BE2C (cell line): Measurements from ENCODE around the gene RABL3. TPM values are rescaled to one million over a fixed set of nuclear protein-coding genes. Genes with fewer than 3 reads are reported as not detected.
A peak's percentile ranks its signal among the peaks of the same experiment; 100 is the strongest.
"Not testable (repeated sequence)": the region's sequence is repeated elsewhere in the genome, so short reads cannot be mapped to it uniquely, and the experiment has no call there.

ENCODE experiments used
- DNase-seq: peaks from one replicate; pipeline ENCODE4 v3.0.0-alpha.2; 2020
- H3K27me3 ChIP-seq: fragments of 250-450 bp; sonication (Bioruptor Pico); 2 replicates; pipeline ENCODE4 v1.5.1; 2020; ENCODE audit warnings: mild to moderate bottlenecking
- H3K36me3 ChIP-seq: fragments of 250-450 bp; sonication (Bioruptor Pico); 2 replicates; pipeline ENCODE4 v1.5.1; 2020; ENCODE audit warnings: mild to moderate bottlenecking
- H3K4me1 ChIP-seq: fragments of 250-450 bp; sonication (Bioruptor Pico); 2 replicates; pipeline ENCODE4 v1.5.1; 2020
- H3K4me3 ChIP-seq: 2 replicates; pipeline ENCODE4 v1.5.1; 2011; ENCODE audit warnings: low read depth, low read length
- H3K9me3 ChIP-seq: fragments of 250-450 bp; sonication (Bioruptor Pico); 2 replicates; pipeline ENCODE4 v1.5.1; 2020
- polyA plus RNA-seq: library from polyadenylated mRNA; unstranded; fragments of >200 nt; gene quantifications from one replicate; pipeline ENCODE4 v1.2.1, GENCODE V29; 2012; ENCODE audit warnings: low read depth, missing spikeins; ENCODE audit not compliant: insufficient read length, insufficient read depth
- TF ChIP-seq, protein P1 (sequence below): IDR thresholded peaks from 2 replicates; pipeline ENCODE4 v1.5.1; 2012; ENCODE audit warnings: mild to moderate bottlenecking, low read depth, low read length

The RABL3 gene, protein sequence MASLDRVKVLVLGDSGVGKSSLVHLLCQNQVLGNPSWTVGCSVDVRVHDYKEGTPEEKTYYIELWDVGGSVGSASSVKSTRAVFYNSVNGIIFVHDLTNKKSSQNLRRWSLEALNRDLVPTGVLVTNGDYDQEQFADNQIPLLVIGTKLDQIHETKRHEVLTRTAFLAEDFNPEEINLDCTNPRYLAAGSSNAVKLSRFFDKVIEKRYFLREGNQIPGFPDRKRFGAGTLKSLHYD
- polyA plus RNA-seq: 15.8 TPM

DNA sequence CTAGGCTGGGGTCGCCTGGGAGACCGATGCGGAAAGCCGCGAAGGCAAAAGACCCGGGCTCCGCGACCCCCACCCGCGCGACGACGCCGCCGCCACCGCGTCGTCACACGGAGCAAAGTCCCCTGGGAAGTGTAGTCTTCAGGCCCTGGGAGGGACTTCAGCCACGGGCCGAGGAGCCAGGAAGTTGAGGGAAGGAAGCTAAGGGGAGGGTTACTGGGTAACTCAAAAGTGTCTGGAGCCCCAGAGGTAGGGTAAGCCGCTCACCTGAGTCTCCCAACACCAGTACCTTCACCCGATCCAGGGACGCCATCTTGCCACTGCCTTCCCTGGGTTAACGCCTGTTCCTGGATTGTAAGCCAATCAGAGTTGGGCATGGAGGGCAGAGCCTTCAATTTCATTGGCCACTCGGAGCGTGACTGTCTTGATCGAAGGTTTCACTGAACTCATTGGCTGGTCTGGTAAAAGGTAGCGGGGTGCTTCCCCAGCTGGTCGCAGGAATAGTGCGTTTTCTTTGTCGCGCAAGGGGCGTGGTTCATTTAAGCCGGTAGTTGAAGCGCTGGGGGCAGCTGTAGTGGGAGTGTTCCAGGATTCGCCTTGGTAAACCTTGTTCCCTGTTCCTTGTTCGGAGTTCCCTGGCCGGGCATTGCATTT is at the start of gene RABL3, which contains the start of gene GTF2E1:
TSS of gene RABL3 (minus strand) at position 319 of the 651 bp plus-strand sequence. CDS start at position 310, 9 bp downstream.
TSS of gene GTF2E1 (plus strand) at position 547 of the 651 bp plus-strand sequence. CDS start 7,809 bp downstream, outside the sequence.
- peak; percentile 95 for DNase-seq
- no peaks in the 10 kb centered on the region for H3K27me3 ChIP-seq
- no peaks in the 10 kb centered on the region for H3K9me3 ChIP-seq
- H3K4me3 ChIP-seq: peak within 1 kb of the TSS; percentile 97
- TF ChIP-seq, protein P1, sequence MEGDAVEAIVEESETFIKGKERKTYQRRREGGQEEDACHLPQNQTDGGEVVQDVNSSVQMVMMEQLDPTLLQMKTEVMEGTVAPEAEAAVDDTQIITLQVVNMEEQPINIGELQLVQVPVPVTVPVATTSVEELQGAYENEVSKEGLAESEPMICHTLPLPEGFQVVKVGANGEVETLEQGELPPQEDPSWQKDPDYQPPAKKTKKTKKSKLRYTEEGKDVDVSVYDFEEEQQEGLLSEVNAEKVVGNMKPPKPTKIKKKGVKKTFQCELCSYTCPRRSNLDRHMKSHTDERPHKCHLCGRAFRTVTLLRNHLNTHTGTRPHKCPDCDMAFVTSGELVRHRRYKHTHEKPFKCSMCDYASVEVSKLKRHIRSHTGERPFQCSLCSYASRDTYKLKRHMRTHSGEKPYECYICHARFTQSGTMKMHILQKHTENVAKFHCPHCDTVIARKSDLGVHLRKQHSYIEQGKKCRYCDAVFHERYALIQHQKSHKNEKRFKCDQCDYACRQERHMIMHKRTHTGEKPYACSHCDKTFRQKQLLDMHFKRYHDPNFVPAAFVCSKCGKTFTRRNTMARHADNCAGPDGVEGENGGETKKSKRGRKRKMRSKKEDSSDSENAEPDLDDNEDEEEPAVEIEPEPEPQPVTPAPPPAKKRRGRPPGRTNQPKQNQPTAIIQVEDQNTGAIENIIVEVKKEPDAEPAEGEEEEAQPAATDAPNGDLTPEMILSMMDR: no peak
- H3K4me1 ChIP-seq: peaks cover 3% of the 10 kb centered on the region; the same call in 1 of the 2 replicates
- H3K36me3 ChIP-seq: peaks cover 10% of the 10 kb centered on the region; the same call in 1 of the 2 replicates

DNA sequence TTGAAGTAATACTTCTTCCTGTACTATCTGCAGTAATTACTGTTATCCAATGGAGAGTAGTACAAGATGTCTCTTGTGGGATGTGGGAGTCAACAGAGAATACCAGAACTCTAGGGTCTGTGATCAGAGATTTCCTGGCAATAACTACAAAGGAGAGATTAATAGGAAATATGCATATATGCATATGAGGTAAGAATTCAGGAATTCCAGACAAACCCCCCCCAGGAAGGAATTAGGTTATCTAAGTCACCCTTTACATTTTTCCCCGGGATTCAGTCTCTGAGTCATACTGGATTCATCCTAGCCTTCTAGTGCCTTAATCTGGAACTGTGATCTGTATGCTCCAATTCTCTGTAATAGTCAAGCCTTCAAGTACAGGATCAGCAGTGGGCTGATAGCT is 49.6 kb upstream of the RABL3 start:
- H3K4me1 ChIP-seq: peaks cover 3% of the 10 kb centered on the region; the same call in 1 of the 2 replicates

DNA sequence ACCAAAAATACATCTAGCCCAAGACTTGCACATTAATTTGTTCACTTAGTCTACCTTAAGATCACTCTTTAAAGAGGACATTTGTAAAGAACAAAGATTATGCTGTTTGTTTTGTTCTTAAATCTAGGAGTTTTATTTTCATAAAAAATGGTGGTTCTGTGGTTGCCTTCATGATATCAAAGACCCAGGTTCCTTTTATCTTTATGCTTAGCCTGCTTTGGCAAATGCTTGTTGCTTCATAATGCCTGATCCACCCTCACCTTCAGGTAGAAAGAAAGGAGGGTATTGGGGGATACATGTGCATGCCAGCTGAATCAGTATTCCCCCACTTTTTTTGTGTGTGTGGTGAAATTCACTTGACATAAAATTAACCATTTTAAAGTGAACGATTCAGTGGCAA is 48.7 kb upstream of the RABL3 start:
- H3K9me3 ChIP-seq: no peaks in the 10 kb centered on the region
- no peaks in the 10 kb centered on the region for H3K27me3 ChIP-seq
- TF ChIP-seq, protein P1: no peak
- H3K4me3 ChIP-seq: no peak overlapping the region
- no peaks in the 10 kb centered on the region for H3K36me3 ChIP-seq
- H3K4me1 ChIP-seq: peaks cover 3% of the 10 kb centered on the region; the same call in 1 of the 2 replicates
- DNase-seq: no peak

More for the DNA sequence above, 49.6 kb upstream of the RABL3 start:
- TF ChIP-seq, protein P1: no peak
- no peaks in the 10 kb centered on the region for H3K9me3 ChIP-seq
- H3K27me3 ChIP-seq: no peaks in the 10 kb centered on the region
- H3K4me3 ChIP-seq: no peak overlapping the region
- no peak for DNase-seq
- H3K36me3 ChIP-seq: no peaks in the 10 kb centered on the region

DNA sequence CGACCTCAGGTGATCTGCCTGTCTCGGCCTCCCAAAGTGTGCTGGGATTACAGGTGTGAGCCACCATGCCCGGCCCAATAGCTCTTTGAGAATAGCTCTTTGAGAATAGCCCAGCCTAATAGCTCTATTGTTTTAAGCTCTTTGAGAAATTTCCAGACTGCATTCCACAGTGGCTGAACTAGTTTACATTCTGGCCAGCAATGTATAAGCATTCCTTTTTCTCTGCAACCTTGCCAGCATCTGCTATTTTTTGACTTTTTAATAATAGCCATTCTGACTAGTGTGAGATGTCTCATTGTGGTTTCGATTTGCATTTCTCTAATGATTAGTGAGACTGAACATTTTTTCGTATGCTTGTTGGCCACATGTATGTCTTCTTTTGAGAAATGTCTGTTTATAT is 43.5 kb upstream of the RABL3 start:
- not testable (repeated sequence) for H3K9me3 ChIP-seq, H3K27me3 ChIP-seq, DNase-seq, H3K4me3 ChIP-seq, H3K4me1 ChIP-seq, H3K36me3 ChIP-seq

DNA sequence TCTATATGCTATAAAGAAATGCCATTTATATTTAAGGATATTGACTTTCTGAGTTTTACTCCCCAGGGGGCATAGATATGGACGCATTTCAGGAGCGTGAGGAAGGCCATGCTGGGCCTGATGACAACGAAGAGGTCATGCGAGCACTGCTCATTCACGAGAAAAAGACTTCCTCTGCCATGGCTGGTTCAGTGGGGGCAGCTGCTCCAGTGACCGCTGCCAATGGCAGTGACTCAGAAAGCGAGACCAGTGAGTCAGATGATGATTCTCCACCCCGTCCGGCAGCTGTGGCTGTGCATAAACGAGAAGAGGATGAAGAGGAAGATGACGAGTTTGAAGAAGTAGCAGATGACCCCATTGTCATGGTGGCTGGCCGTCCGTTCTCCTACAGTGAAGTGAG is 38.7 kb upstream of the RABL3 start:
- DNase-seq: no peak
- H3K36me3 ChIP-seq: peaks cover 2% of the 10 kb centered on the region; the same call in 1 of the 2 replicates
- TF ChIP-seq, protein P1: no peak

DNA sequence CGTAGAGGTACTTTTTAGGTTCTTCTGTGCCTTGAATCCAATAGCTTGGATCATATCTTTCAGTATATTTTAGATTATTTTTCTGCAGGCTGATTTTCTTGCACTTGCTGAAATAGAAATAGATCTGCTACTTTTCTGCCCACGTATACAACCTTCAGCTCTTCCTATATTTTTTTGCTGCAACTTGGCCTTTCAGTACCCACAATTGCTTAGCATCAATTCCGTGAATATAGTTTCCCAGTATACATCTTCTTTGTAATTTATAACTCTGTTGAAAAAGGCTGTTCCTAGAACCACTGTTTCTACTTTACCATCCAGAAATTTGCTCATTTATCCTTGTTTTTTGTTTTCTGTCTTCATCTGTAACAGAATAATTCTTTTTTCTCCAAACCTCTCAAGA is 36.5 kb upstream of the RABL3 start:
- Histone ChIP-seq H3K36me3 (peaks cover 5% of the 10 kb centered on the region; the same call in 1 of the 2 replicates), H3K4me3 (no peak overlapping the region)
- no peak for DNase-seq

More for the DNA sequence above, 38.7 kb upstream of the RABL3 start:
- Histone ChIP-seq H3K4me1 (no peaks in the 10 kb centered on the region), H3K27me3 (no peaks in the 10 kb centered on the region), H3K9me3 (no peaks in the 10 kb centered on the region), H3K4me3 (no peak overlapping the region)

More for the DNA sequence above, 36.5 kb upstream of the RABL3 start:
- TF ChIP-seq, protein P1: no peak
- no peaks in the 10 kb centered on the region for H3K9me3 ChIP-seq
- no peaks in the 10 kb centered on the region for H3K27me3 ChIP-seq
- H3K4me1 ChIP-seq: no peaks in the 10 kb centered on the region
